Erythroblast (primary cell): ENCODE measurements around the gene AHRR.

Source experiments
- GATA1 ChIP-seq: IDR thresholded peaks from 2 replicates; pipeline ENCODE4 v1.6.1; 2011; ENCODE audit warnings: low read depth, mild to moderate bottlenecking, control low read depth, low read length, moderate library complexity
- POLR2A ChIP-seq: IDR thresholded peaks from 2 replicates; pipeline ENCODE4 v1.6.1; 2011; ENCODE audit warnings: mild to moderate bottlenecking, low read length

DNA sequence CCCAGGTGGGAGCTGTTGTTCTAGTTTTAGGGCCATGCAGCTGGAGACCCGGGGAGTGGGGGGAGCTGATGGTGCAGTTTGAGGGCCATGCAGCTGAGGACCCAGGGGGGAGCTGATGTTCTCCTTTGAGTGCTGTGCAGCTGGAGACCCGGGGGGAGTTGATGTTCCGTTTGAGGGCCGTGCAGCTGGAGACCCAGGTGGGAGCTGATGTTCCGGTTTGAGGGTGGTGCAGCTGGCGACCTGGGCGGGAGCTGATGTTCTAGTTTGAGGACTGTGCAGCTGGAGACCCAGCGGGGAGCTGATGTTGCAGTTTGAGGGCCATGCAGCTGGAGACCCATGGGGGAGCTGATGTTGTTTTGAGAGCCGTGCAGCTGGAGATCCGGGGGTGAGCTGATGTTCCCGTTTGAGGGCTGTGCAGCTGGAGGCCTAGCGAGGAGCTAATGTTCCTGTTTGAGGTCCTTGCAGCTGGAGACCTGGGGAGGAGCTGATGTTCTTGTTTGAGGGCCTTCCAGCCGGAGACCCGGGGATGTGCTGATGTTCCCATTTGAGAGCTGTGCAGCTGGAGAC lies 35.4 kb upstream of the AHRR start:
- TF ChIP-seq POLR2A: no peak
- TF ChIP-seq GATA1: no peak
